Eye (tissue), 1 donor: Measurements from ENCODE around the gene TIMM10B.
A peak's percentile ranks its signal among the peaks of the same experiment; 100 is the strongest.
"Not testable (repeated sequence)": the region's sequence is repeated elsewhere in the genome, so short reads cannot be mapped to it uniquely, and the experiment has no call there.

Source experiments
- DNase-seq: peaks from one replicate; pipeline ENCODE4 v3.0.0-alpha.2; 2015

Gene TIMM10B

GRCh38 chr11:6520265-6520664, 39.0 kb downstream of the TIMM10B start:
- DNase-seq, result no peak

- not testable (repeated sequence) for DNase-seq
Measured at GRCh38 chr11:6521946-6522345, 40.6 kb downstream of the TIMM10B start.

GRCh38 chr11:6523253-6523652, 42.0 kb downstream of the TIMM10B start:
- DNase-seq, result no peak

- DNase-seq, result no peak
Measured at GRCh38 chr11:6526411-6527135, 45.3 kb downstream of the TIMM10B start.

- DNase-seq, result no peak
Measured at GRCh38 chr11:6529266-6529665, 48.0 kb downstream of the TIMM10B start.

GRCh38 chr11:6530848-6531247, 49.5 kb downstream of the TIMM10B start:
- DNase-seq, result no peak

GRCh38 chr11:6531267-6531752, 50.0 kb downstream of the TIMM10B start:
- DNase-seq, result peak; percentile 87
